Bronchial epithelial cell (primary cell): Measurements from ENCODE around the gene SLC49A4. TPM values are rescaled to one million over a fixed set of nuclear protein-coding genes. Genes with fewer than 3 reads are reported as not detected.

ENCODE experiments used
- DNase-seq: peaks from one replicate; pipeline ENCODE4 v3.0.0-alpha.2; 2010; ENCODE audit warnings: low read depth
- FAIRE-seq: peaks from 2 replicates; lab custom pipeline; 2011; peaks lifted over from hg19 to GRCh38; lab: Jason Lieb, UNC
- H3K27me3 ChIP-seq: 2 replicates; pipeline ENCODE4 v1.5.1; 2011; ENCODE audit warnings: low read length; ENCODE audit not compliant: control insufficient read depth, insufficient read depth
- H3K36me3 ChIP-seq: 2 replicates; pipeline ENCODE4 v1.5.1; 2011; ENCODE audit warnings: low read length; ENCODE audit not compliant: control insufficient read depth, insufficient read depth
- H3K4me3 ChIP-seq: 2 replicates; pipeline ENCODE4 v1.5.1; 2011; ENCODE audit warnings: mild to moderate bottlenecking, low read depth, low read length, control low read depth
- CTCF ChIP-seq: IDR thresholded peaks from 2 replicates; pipeline ENCODE4 v1.5.1; 2011; ENCODE audit warnings: mild to moderate bottlenecking, moderate library complexity, low read length, control low read depth, inconsistent platforms; ENCODE audit not compliant: insufficient read depth, severe bottlenecking
- total RNA-seq: library from RNA; depleted of rRNA; stranded (reverse); fragments of >200 nt; gene quantifications from 2 replicates; pipeline ENCODE4 v1.2.1, GENCODE V29; 2014

Gene SLC49A4
- total RNA-seq, 1 donor from 2014 or later, result 21.6 TPM

DNA sequence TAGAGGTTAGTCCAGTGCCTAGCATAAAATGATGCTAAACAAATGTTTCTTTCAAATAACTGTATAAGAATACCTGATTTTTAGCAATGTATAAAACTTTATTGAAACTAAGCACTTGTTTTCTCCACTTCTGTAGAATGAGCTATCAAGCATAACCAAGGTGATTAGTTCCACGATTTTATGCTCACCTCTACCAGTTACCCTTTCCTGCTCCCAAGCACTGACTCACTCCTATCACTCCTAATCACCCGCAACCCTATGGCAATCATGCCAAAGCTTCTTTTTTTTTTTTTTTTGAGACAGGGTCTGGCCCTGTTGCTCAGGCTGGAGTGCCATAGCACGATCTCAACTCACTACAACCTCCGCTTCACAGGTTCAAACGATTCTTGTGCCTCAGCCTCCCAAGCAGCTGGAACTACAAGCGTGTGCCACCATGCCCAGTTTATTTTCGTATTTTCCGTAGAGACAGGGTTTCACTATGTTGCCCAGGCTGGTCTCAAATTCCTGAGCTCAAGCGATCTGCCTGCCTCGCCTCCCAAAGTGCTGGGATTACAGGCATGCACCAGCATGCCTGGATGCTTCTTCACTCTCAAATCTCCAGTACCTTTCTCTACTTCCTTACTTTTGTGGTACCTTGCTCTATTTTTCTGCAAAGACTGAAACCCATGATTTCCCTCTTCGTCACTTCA lies 5.1 kb upstream of the SLC49A4 start:
- no peak for FAIRE-seq
- no peak for TF ChIP-seq CTCF
- no peak overlapping the region for H3K4me3 ChIP-seq

GRCh38 chr3:122793568-122794416 lies 1.1 kb upstream of the SLC49A4 start, which contains the start of gene HSPBAP1:
TSS of gene HSPBAP1 (minus strand) at chr3:122793831. CDS start at chr3:122793680, 151 bp downstream.
- H3K36me3 ChIP-seq, result no peaks in the 10 kb centered on the region
- no peaks in the 10 kb centered on the region for H3K27me3 ChIP-seq
- H3K4me3 ChIP-seq, result peak within 1 kb of the TSS; percentile 74
- TF ChIP-seq CTCF, result no peak
- FAIRE-seq, result peak; percentile 62
- DNase-seq, result peak; percentile 96

More for the DNA sequence above, 5.1 kb upstream of the SLC49A4 start:
- Histone ChIP-seq H3K36me3 (no peaks in the 10 kb centered on the region), H3K27me3 (no peaks in the 10 kb centered on the region)
- peak; percentile 75 for DNase-seq

- DNase-seq, result no peak
- no peaks in the 10 kb centered on the region for H3K27me3 ChIP-seq
- H3K4me3 ChIP-seq, result peak overlapping the region; percentile 74
- no peaks in the 10 kb centered on the region for H3K36me3 ChIP-seq
- no peak for FAIRE-seq
- TF ChIP-seq CTCF, result no peak
These were observed 438 bp upstream of the SLC49A4 start for GRCh38 chr3:122794483-122794778.

DNA sequence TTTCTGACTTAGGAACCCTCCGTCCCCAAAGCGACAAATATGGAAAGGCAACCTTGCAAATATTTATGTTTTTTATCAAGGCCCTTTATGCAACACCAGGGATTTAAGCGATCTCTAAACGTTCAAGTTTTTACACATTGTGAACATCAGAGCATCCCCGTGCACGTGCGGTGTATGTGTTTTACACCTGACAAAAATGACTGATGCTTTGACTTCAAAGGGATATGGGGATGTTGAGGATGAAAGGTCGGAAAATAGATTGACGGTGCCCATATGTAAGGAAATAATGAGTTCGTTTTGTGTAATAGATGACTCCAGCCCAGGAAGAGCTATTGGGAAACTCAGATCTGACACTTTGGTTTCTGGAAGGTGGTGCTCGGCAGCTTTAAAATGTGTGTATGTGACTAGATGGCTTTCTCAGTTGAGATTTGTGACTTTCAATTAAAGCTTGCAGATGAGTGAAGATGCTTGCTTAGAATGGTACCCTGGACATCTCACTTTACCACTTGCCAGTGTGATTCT lies 866 bp downstream of the SLC49A4 start:
- H3K27me3 ChIP-seq, result no peaks in the 10 kb centered on the region
- DNase-seq, result no peak
- TF ChIP-seq CTCF, result no peak
- no peaks in the 10 kb centered on the region for H3K36me3 ChIP-seq
- FAIRE-seq, result no peak
- H3K4me3 ChIP-seq, result peak overlapping the region; percentile 74

DNA sequence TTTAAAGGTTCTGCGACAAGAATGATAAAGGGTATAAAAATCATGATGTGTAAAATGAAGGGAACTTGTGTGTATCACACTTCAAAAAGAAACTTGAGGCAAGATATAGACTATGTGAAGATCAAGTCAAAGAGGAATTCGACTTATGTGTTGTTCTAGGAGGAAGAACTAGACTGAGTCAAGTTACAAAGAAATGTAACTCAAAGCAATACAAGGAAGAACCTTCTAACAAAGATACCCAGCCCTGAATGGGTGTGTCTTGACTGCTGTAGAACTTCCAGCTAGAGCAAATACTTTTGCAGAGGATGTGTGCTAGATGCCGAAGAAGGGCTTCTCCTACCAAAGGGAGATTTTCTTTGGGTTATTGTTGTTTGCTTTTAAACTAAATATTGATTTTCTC lies 2.4 kb downstream of the SLC49A4 start:
- Histone ChIP-seq H3K27me3 (no peaks in the 10 kb centered on the region), H3K36me3 (no peaks in the 10 kb centered on the region), H3K4me3 (no peak overlapping the region)
- DNase-seq (peak; percentile 39), FAIRE-seq (no peak)
- TF ChIP-seq CTCF, result no peak
